A549 (cell line): ENCODE measurements around the gene ADCYAP1R1.

ENCODE experiments used
- CTCF ChIP-seq: fragments of >200 bp; sonication (Bioruptor Twin); formaldehyde crosslinking; IDR thresholded peaks from 3 replicates; pipeline ENCODE4 v1.5.1; 2016
- HMGXB4 ChIP-seq: fragments of 250-450 bp; sonication (Bioruptor Pico); IDR thresholded peaks from 2 replicates; pipeline ENCODE4 v1.5.0; 2021; ENCODE audit warnings: mild to moderate bottlenecking, moderate library complexity, borderline replicate concordance
- HOXA7 ChIP-seq: fragments of 250-450 bp; sonication (Bioruptor Pico); IDR thresholded peaks from 2 replicates; pipeline ENCODE4 v1.5.0; 2020; ENCODE audit warnings: mild to moderate bottlenecking, moderate library complexity
- MAFK ChIP-seq: fragments of 450-650 bp; IDR thresholded peaks from 2 replicates; pipeline ENCODE4 v1.6.1; 2014; ENCODE audit not compliant: partially characterized antibody
- MAZ ChIP-seq: fragments of 150-350 bp; IDR thresholded peaks from 2 replicates; pipeline ENCODE4 v1.6.1; 2014; ENCODE audit warnings: antibody characterized with exemption, low read depth, low read length, borderline replicate concordance
- MYC ChIP-seq: IDR thresholded peaks from 2 replicates; pipeline ENCODE4 v1.6.1; 2012; ENCODE audit warnings: mild to moderate bottlenecking, inconsistent platforms, low read length, improper control_type of control experiment, borderline replicate concordance
- POLR2A ChIP-seq: IDR thresholded peaks from 2 replicates; pipeline ENCODE4 v1.6.1; 2012; ENCODE audit warnings: mild to moderate bottlenecking, low read length
- RCOR1 ChIP-seq: fragments of 150-350 bp; IDR thresholded peaks from 2 replicates; pipeline ENCODE4 v1.6.1; 2014; ENCODE audit warnings: antibody characterized with exemption, low read length, low read depth
- RFX5 ChIP-seq: fragments of 450-650 bp; IDR thresholded peaks from 2 replicates; pipeline ENCODE4 v1.7.1; 2014; ENCODE audit warnings: antibody characterized with exemption, mild to moderate bottlenecking, moderate library complexity
- SMC3 ChIP-seq: fragments of >200 bp; sonication (Bioruptor Twin); formaldehyde crosslinking; IDR thresholded peaks from 3 replicates; pipeline ENCODE4 v1.6.1; 2018; ENCODE audit warnings: inconsistent platforms

GRCh38 chr7:31046723-31047122 is 5.4 kb upstream of the ADCYAP1R1 start:
- TF ChIP-seq CTCF: no peak
- no peak for TF ChIP-seq POLR2A
- no peak for TF ChIP-seq RCOR1
- no peak for TF ChIP-seq MAFK
- no peak for TF ChIP-seq HMGXB4
- TF ChIP-seq SMC3: no peak
- no peak for TF ChIP-seq MYC
- no peak for TF ChIP-seq HOXA7 (CRISPR knock-in tag)
- TF ChIP-seq MAZ: no peak
- TF ChIP-seq RFX5: no peak
